ENCODE results near the gene PLCXD3. TPM values are rescaled to one million over a fixed set of nuclear protein-coding genes. Genes with fewer than 3 reads are reported as not detected.

Gene PLCXD3
- 0.20 and 3.3 TPM in 2 replicates for total RNA-seq

- DNase-seq (ENCODE audit: low read depth, low spot score), result no peak
Measured at GRCh38 chr5:41510176-41510831, at the start of gene PLCXD3. TSS of gene PLCXD3 (minus strand) at chr5:41510601. CDS start at chr5:41510526, 75 bp downstream.

GRCh38 chr5:41559184-41559583 is 48.8 kb upstream of the PLCXD3 start:
- no peak for DNase-seq (ENCODE audit: low read depth, low spot score)

GRCh38 chr5:41558295-41558694 is 47.9 kb upstream of the PLCXD3 start:
- no peak for DNase-seq (ENCODE audit: low read depth, low spot score)

GRCh38 chr5:41547991-41548390 is 37.6 kb upstream of the PLCXD3 start:
- DNase-seq (ENCODE audit: low read depth, low spot score), result no peak

- no peak for DNase-seq (ENCODE audit: low read depth, low spot score)
Measured at GRCh38 chr5:41542183-41542582, 31.8 kb upstream of the PLCXD3 start.

GRCh38 chr5:41539454-41539853 is 29.1 kb upstream of the PLCXD3 start:
- DNase-seq (ENCODE audit: low read depth, low spot score), result no peak

GRCh38 chr5:41537581-41537980 is 27.2 kb upstream of the PLCXD3 start:
- no peak for DNase-seq (ENCODE audit: low read depth, low spot score)

- no peak for DNase-seq (ENCODE audit: low read depth, low spot score)
Measured at GRCh38 chr5:41532485-41532884, 22.1 kb upstream of the PLCXD3 start.

GRCh38 chr5:41527201-41527779 is 16.9 kb upstream of the PLCXD3 start:
- peak; percentile 2 for DNase-seq (ENCODE audit: low read depth, low spot score)

- no peak for DNase-seq (ENCODE audit: low read depth, low spot score)
Measured at GRCh38 chr5:41526699-41527098, 16.3 kb upstream of the PLCXD3 start.

GRCh38 chr5:41524174-41524573 is 13.8 kb upstream of the PLCXD3 start:
- no peak for DNase-seq (ENCODE audit: low read depth, low spot score)

GRCh38 chr5:41522193-41522786 is 11.9 kb upstream of the PLCXD3 start:
- DNase-seq (ENCODE audit: low read depth, low spot score), result no peak

GRCh38 chr5:41519801-41520200 is 9.4 kb upstream of the PLCXD3 start:
- no peak for DNase-seq (ENCODE audit: low read depth, low spot score)

GRCh38 chr5:41517909-41518308 is 7.5 kb upstream of the PLCXD3 start:
- DNase-seq (ENCODE audit: low read depth, low spot score), result no peak

GRCh38 chr5:41511241-41511640 is 840 bp upstream of the PLCXD3 start:
- DNase-seq (ENCODE audit: low read depth, low spot score), result no peak

GRCh38 chr5:41509399-41510175 is 814 bp downstream of the PLCXD3 start:
- no peak for DNase-seq (ENCODE audit: low read depth, low spot score)

- DNase-seq (ENCODE audit: low read depth, low spot score), result no peak
Measured at GRCh38 chr5:41508696-41509398, 1.6 kb downstream of the PLCXD3 start.

GRCh38 chr5:41508186-41508585 is 2.2 kb downstream of the PLCXD3 start:
- no peak for DNase-seq (ENCODE audit: low read depth, low spot score)

- DNase-seq (ENCODE audit: low read depth, low spot score), result no peak
Measured at GRCh38 chr5:41507501-41507900, 2.9 kb downstream of the PLCXD3 start.

GRCh38 chr5:41503860-41504259 is 6.5 kb downstream of the PLCXD3 start:
- no peak for DNase-seq (ENCODE audit: low read depth, low spot score)

- DNase-seq (ENCODE audit: low read depth, low spot score), result no peak
Measured at GRCh38 chr5:41503310-41503709, 7.1 kb downstream of the PLCXD3 start.

Measured in pulmonary artery endothelial cell (primary cell).